Retina (tissue), 1 donor: ENCODE data around the gene MAGEB6B.
"Not testable (repeated sequence)": the region's sequence is repeated elsewhere in the genome, so short reads cannot be mapped to it uniquely, and the experiment has no call there.

Experiments used
- DNase-seq: peaks from one replicate; pipeline ENCODE4 v3.0.0-alpha.2; 2016

The MAGEB6B gene

DNA sequence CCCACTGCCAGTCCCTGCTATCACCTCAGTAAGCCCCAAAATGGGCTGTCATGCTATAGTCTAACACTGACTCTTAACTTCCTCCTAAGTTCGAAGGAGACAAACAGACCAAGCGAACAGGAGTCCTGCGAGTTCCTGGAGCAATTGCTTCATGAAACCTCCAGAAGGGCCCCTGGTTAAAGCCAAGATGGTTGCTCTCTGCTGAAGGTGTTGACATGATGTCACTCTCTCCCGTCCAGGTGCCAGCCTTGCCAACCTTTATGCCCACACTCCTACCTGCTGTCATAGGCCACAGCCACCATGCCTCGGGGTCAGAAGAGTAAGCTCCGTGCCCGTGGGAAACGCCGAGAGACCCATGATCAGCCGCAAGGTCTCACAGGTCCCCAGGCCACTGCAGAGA lies at the start of gene MAGEB6B:
Gene MAGEB6B, plus strand, starts transcription at position 301 of the 400 bp plus-strand sequence. Its CDS starts 0 bp downstream, at position 301.
- DNase-seq, result no peak

DNA sequence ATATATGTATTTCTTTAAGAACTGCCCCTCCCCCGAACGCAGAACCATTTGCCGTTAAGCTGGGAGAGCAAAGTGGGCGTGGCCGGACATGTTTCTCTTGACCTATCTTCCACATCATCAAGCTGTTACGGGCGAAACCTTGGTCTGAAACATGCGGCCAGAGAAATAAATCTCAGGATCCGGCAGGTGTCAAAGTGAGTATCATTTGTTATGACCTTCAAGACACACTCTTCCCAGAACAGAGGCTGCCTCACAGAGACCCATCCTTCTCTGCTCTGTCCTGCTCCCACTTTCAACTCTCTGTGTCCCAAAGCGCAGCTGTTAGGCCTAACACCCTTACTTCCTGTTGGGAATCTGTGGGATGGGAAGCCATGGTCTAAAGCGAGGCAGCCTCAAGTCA lies 22.1 kb upstream of the MAGEB6B start, which contains the start of gene MAGEB18:
Gene MAGEB18, plus strand, starts transcription at position 70 of the 400 bp plus-strand sequence. CDS start 643 bp downstream, outside the sequence.
- DNase-seq, result no peak

DNA sequence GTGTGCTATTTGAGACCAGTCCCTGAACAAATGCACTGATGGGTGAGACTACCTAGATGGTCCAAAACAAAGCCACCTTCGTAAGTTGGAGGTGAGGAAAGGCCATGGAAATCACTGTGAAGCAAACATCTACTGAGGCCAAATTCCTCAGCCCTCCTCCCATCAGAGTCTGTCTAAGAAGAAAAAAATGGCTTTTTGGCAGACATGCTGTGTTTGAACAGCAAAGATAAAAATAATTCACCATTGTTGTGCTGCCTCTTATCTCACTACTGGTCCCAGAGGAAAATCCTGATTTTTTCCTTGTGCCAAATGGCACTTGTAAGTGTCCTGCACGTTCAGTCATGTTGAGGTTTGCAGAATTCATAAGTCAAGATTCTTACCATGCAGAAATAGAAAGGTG lies 14.4 kb upstream of the MAGEB6B start:
- no peak for DNase-seq

- DNase-seq, result no peak
Measured at GRCh38 chrX:26192204-26192603, 31.8 kb downstream of the MAGEB6B start, which contains the start of gene MAGEB6. MAGEB6 (plus strand) TSS chrX:26192440; CDS start chrX:26193847, 1,407 bp downstream.

DNA sequence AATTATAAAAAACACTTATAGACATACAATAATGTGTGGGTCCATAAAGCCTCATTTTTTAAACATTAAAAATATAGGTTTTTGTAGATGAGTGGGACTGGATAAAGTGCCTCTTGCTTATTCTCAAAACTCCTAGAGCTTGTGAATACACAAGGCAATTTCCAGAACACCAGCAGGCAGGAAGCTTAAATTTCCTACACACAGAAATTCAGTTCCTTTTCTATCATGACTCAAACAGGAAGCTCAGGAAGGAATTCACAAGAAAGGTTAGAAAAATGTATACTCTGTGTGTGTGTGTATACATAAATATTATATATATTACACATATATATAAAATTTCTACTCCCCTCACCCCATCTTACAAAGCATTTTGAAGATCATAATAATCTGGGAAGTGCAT lies 43.2 kb downstream of the MAGEB6B start:
- no peak for DNase-seq

DNA sequence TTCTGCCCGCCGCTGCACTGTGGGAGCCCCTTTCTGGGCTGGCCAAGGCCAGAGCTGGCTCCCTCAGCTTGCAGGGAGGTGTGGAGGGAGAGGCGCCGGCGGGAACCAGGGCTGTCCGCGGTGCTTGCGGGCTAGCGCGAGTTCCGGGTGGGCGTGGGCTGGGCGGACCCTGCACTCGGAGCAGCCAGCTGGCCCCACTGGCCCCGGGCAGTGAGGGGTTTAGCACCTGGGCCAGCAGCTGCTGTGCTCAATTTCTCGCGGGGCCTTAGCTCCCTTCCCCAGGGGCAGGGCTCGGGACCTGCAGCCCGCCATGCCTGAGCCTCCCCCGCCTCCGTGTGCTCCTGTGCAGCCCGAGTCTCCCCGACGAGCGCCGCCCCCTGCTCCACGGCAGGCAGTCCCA lies 44.3 kb downstream of the MAGEB6B start:
- not testable (repeated sequence) for DNase-seq

- DNase-seq, result no peak
Measured at GRCh38 chrX:26208012-26208411, 47.6 kb downstream of the MAGEB6B start.
